GM12891 (cell line): ENCODE results near the gene PPFIA2.

Experiments
- DNase-seq: peaks from one replicate; pipeline ENCODE4 v3.0.0; 2011; ENCODE audit warnings: low spot score; ENCODE audit not compliant: insufficient read length
- FAIRE-seq: peaks from 2 replicates; lab custom pipeline; 2011; peaks lifted over from hg19 to GRCh38; lab: Jason Lieb, UNC
- PAX5 ChIP-seq: IDR thresholded peaks from 2 replicates; pipeline ENCODE4 v1.6.1; 2011; ENCODE audit warnings: low read length, moderate library complexity, mild to moderate bottlenecking; ENCODE audit not compliant: insufficient read depth, severe bottlenecking
- POLR2A ChIP-seq: IDR thresholded peaks from 2 replicates; pipeline ENCODE4 v1.6.1; 2011; ENCODE audit warnings: low read depth, low read length, control low read depth
- POLR2AphosphoS5 ChIP-seq: IDR thresholded peaks from 2 replicates; pipeline ENCODE4 v1.6.1; 2011; ENCODE audit warnings: low read depth, low read length, control low read depth
- POU2F2 ChIP-seq: IDR thresholded peaks from 2 replicates; pipeline ENCODE4 v1.6.1; 2011; ENCODE audit warnings: low read depth, mild to moderate bottlenecking, control low read depth, low read length, moderate library complexity
- SPI1 ChIP-seq: IDR thresholded peaks from 2 replicates; pipeline ENCODE4 v1.6.1; 2011; ENCODE audit warnings: low read depth, low read length, control low read depth
- TAF1 ChIP-seq: IDR thresholded peaks from 2 replicates; pipeline ENCODE4 v1.6.1; 2011; ENCODE audit warnings: low read depth, low read length, control low read depth

The PPFIA2 gene

GRCh38 chr12:81468206-81468605, 290.9 kb downstream of the PPFIA2 start:
- FAIRE-seq (no peak), DNase-seq (no peak)
- TF ChIP-seq SPI1, result no peak
- TF ChIP-seq POLR2A, result no peak
- TF ChIP-seq POLR2AphosphoS5, result no peak
- TF ChIP-seq PAX5, result no peak
- TF ChIP-seq TAF1, result no peak
- no peak for TF ChIP-seq POU2F2

- no peak for DNase-seq
- no peak for FAIRE-seq
These were observed 293.3 kb downstream of the PPFIA2 start for GRCh38 chr12:81465876-81466275.

GRCh38 chr12:81465191-81465590, 294.0 kb downstream of the PPFIA2 start:
- FAIRE-seq, result no peak
- TF ChIP-seq SPI1 (no peak), PAX5 (no peak)
- DNase-seq, result no peak

More at GRCh38 chr12:81465876-81466275, 293.3 kb downstream of the PPFIA2 start:
- TF ChIP-seq POLR2AphosphoS5, result no peak
- TF ChIP-seq POU2F2, result no peak
- no peak for TF ChIP-seq SPI1
- no peak for TF ChIP-seq TAF1
- no peak for TF ChIP-seq PAX5
- no peak for TF ChIP-seq POLR2A

- DNase-seq (no peak), FAIRE-seq (no peak)
- TF ChIP-seq TAF1 (no peak), POLR2A (no peak), PAX5 (no peak), POU2F2 (no peak), POLR2AphosphoS5 (no peak), SPI1 (no peak)
These were observed 298.0 kb downstream of the PPFIA2 start for GRCh38 chr12:81461163-81461562.

- no peak for DNase-seq
- no peak for TF ChIP-seq POU2F2
- TF ChIP-seq POLR2A, result no peak
- TF ChIP-seq SPI1, result no peak
- TF ChIP-seq TAF1, result no peak
- no peak for TF ChIP-seq PAX5
- no peak for TF ChIP-seq POLR2AphosphoS5
- peak; percentile 9 for FAIRE-seq
These were observed 308.0 kb downstream of the PPFIA2 start for GRCh38 chr12:81450920-81451739.

GRCh38 chr12:81441629-81442028, 317.5 kb downstream of the PPFIA2 start:
- no peak for DNase-seq
- FAIRE-seq, result no peak
- TF ChIP-seq PAX5 (no peak), POLR2A (no peak), TAF1 (no peak)

- TF ChIP-seq TAF1 (no peak), SPI1 (no peak), POU2F2 (no peak), POLR2A (no peak), POLR2AphosphoS5 (no peak), PAX5 (no peak)
- no peak for FAIRE-seq
These were observed 319.1 kb downstream of the PPFIA2 start for GRCh38 chr12:81440001-81440400.

GRCh38 chr12:81439344-81439743, 319.8 kb downstream of the PPFIA2 start:
- FAIRE-seq, result no peak
- TF ChIP-seq PAX5 (no peak), POLR2AphosphoS5 (no peak), POLR2A (no peak), POU2F2 (no peak), TAF1 (no peak), SPI1 (no peak)
- DNase-seq, result no peak

More at GRCh38 chr12:81440001-81440400, 319.1 kb downstream of the PPFIA2 start:
- DNase-seq, result no peak

- TF ChIP-seq TAF1, result no peak
- TF ChIP-seq POLR2A, result no peak
- TF ChIP-seq SPI1, result no peak
- no peak for TF ChIP-seq POU2F2
- DNase-seq (no peak), FAIRE-seq (no peak)
These were observed 342.1 kb downstream of the PPFIA2 start for GRCh38 chr12:81417056-81417455.

- TF ChIP-seq SPI1 (no peak), TAF1 (no peak), POLR2AphosphoS5 (no peak), POU2F2 (no peak), POLR2A (no peak), PAX5 (no peak)
- FAIRE-seq, result no peak
- DNase-seq, result no peak
These were observed 342.6 kb downstream of the PPFIA2 start for GRCh38 chr12:81416571-81416970.
